H54 (cell line): ENCODE data around the gene DDX24.

Source experiments
- DNase-seq: peaks from one replicate; pipeline ENCODE4 v3.0.0; 2011; ENCODE audit warnings: low spot score, mixed read lengths; ENCODE audit not compliant: insufficient read length
- FAIRE-seq: peaks from 3 replicates; lab custom pipeline; 2011; peaks lifted over from hg19 to GRCh38; lab: Jason Lieb, UNC
- POLR2A ChIP-seq: IDR thresholded peaks from 2 replicates; pipeline ENCODE4 v1.6.1; 2011; ENCODE audit warnings: low read depth, mild to moderate bottlenecking, low read length

Gene DDX24

DNA sequence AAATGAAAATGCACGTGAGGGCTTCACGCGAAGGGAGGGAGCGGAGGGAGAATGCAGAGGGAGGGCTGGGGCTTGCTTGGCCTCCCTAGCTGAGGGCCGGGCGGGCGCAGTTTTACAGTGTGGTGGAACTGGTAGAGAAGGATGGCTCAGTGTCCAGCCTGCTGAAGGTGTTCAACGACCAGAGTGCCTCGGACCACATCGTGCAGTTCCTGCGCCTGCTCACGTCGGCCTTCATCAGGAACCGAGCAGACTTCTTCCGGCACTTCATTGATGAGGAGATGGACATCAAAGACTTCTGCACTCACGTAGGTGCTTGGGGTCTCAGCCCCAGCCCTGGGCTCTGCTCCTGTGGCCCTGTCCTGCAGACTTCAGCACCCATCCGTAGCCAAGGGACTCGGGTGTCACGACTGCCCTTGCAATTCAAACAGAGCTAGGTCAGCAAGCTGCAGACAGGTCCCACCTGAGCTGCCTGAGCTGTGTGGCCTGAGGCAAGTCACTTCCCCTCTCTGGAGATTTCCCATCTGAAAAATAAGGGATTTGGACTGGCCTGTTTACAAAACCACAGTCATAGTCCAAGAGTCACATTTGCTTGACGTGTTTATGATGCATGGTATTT, 36.4 kb downstream of the DDX24 start:
- DNase-seq: no peak

DNA sequence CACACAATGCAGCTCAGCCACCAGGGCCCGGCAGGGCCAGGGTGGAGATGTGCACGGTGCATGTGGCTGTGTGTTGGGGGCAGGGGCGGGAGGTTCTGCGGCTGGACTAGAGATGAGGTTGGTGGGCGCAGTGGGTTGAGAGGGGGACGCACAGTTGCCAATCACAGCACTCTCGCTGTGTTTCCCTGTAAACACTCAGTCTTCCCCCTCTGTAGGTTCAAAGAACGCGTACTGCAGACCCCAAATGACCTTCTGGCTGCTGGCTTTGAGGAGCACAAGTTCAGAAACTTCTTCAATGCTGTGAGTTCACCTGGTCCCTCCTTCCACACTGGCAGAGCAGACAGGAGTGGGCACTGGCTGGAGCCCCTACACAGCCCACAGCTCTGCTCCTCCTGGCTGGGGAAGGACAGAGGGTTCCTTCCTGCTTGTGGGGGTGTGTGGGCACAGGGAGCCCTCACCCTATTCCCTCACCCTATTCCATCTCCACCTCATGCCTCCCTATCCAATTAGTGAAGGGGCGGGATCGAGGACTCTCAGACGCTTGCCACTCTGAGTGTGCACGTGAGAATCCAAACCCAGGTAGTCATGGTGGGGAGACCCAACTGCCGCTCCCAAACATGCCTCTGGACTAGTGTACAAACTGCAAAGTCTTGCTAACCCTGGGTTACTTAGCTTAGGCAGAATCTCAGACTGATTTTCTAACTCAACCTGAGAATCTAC, 37.1 kb downstream of the DDX24 start:
- DNase-seq: no peak
- FAIRE-seq: no peak
- TF ChIP-seq POLR2A: no peak

More for the DNA sequence above, 36.4 kb downstream of the DDX24 start:
- no peak for FAIRE-seq
- TF ChIP-seq POLR2A: no peak

DNA sequence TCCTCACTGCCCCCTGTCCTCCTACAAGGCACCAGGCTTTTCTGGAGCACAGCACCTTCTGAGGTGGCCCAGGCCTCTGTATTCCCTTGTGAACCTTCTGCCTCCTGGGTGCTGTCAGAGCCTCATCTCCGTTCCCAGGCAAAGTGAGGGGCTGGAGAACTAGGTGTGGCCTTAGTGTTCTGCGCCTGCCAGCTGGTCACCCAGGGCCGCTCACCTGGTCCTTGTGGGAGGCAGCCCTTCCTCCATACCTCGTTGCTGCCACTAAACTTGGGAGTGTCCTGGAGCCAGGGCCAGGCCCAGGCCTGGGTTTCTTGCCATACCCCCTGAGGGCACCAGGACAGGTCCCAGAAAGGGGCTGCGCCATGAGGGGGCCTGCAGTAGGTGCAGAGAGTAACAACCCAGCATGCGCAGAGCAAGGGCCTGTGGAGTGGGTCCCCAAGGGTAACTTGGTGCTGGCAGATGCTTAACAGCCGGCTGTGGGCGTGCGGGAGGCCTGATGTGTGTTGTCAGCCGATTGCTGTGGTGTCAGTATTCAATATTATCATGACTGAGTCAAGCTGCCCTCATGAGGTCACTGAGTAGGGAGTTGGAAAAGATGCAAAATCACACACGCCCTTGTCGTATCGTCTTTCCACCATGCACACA, 37.8 kb downstream of the DDX24 start:
- no peak for TF ChIP-seq POLR2A
- no peak for FAIRE-seq
- DNase-seq: no peak

DNA sequence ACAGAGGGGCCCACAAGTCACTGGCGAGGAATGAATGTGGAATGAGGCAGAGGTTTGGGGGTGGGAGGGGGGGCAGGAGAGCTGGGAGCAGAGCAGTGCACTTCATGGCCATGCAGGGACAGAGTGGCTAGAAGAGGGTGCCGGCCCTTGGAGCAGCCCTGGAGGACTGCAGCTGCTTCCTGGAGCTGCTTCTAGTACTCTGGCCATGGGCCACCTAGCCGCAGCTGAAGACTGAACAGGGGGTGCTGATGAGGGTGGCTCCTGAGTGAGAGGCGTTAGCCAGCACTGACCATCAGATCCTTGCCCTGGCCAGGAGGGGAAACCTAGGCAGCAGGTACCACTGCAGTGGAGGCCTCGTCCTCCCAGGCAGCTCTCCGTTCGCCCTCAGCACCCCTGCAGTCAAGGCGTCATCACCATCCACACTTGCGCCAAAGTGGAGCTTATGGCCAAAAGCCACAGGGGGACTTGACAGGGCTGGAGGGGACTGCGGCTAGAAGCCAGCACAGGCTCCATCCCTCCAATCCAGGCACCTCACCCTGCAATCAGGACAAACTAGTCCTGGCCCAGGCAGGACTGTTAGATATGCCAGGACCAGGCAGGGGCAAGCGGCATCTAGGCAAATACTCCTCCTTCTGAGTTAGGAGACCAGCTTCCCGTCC, 38.4 kb downstream of the DDX24 start:
- DNase-seq: no peak
- FAIRE-seq: no peak
- TF ChIP-seq POLR2A: no peak

DNA sequence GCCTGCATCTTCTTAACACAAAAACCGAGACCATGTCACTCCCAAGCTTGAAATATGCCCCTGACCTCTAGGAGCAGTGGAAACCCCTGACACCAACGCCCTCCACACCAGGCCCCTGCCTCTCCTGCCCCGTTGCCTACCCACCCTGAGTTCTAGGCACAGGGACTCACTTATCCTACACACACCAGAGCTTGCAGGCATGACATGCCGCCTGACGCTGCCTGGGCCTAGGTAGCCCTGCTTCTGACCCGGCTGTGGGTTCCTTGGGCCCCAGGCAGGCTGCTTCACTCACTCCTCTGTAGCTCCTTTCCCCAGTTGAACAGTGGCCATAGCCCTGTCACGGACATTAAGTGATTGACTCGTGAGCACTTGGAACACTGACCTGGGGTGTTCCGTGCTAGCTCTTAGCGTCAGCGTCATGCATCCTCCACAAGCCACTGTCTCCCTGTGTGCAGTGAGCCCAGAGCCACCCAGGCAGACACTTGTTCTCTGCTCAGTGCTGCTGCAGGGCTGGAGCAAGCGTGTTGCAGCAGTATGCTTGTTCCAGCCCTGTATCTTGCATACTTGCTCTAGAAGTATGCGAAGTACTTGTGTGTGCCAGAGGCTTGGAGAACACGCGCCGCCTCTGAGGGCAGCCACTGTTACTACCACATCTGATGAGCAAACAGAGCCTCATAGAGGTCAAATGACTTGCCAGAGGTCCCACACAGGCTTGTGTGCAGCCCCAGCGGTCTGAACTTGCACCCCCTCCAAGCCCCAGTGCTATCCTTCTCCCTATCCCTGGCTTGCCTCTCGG, 39.3 kb downstream of the DDX24 start:
- no peak for DNase-seq
- no peak for FAIRE-seq
- no peak for TF ChIP-seq POLR2A

DNA sequence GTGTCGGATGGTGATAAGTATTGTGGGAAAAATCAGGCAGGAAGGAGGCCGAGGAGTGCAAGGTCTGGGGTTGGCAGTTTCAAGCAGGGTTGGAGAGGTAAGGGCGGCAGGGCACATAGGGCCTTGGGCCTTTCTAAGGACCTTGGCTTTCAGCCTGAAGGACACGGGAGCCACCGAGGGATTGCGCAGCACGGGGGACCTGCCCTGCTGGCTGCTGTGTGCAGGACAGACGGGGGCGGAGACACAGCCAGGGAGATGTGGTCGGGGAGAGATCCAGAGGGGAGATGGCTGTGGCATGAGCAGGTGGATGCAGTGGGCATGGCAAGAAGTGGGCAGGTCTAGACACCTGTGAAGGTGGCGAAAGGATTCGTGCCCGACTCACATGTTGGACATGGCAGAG, 40.2 kb downstream of the DDX24 start:
- DNase-seq (no peak), FAIRE-seq (no peak)
- no peak for TF ChIP-seq POLR2A

DNA sequence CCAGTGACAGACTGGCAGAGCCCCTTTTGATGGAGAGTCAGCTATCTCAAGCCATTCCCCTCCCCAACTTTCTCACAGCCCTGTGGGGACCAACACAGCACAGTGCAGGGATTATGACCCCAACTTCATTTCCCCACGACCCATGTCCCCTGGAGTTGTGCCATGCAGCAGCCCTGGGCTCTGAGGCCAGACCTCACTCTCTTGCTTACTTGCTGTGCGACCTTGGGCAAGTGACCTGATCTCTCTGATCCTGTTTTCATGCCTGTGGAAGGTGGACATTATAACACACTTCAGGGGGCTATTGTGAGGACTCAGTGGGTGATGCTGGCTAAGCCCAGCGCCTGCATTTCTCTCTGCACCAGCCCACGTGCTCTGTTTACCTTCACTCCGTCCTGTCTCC, 40.8 kb downstream of the DDX24 start:
- no peak for TF ChIP-seq POLR2A
- no peak for DNase-seq
- no peak for FAIRE-seq

DNA sequence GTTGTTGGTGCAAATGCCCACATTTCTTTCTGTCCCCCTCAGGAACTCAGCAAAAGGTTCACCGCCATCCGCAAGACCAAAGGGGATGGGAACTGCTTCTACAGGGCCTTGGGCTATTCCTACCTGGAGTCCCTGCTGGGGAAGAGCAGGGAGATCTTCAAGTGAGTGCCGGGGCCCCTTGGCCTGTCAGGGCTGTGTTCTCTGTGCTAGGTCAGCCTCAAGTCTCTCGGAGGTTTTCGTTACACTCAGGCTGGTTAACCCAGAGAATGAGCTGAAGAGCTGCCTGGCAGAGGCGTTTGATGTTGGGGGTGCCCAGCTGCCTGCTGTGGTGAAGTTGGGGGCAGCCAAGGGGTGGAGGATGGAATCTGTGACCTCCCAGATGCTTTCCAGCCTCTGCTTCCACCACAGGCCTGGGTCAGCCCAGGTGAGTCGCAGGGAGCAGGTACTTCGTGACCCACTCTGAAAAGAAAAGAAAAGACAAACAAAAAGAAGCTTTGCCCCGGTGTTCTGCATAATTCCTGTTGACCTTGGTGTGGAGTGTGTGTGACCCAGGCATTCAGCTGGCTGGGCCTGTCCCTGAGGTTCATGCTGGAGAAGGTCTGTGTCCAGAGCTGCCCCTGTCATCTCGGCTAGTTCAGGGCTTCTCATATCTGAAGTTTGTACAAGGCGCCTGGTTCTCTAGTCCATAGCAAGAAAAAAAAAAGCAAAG, 41.9 kb downstream of the DDX24 start:
- no peak for TF ChIP-seq POLR2A
- DNase-seq (no peak), FAIRE-seq (no peak)

DNA sequence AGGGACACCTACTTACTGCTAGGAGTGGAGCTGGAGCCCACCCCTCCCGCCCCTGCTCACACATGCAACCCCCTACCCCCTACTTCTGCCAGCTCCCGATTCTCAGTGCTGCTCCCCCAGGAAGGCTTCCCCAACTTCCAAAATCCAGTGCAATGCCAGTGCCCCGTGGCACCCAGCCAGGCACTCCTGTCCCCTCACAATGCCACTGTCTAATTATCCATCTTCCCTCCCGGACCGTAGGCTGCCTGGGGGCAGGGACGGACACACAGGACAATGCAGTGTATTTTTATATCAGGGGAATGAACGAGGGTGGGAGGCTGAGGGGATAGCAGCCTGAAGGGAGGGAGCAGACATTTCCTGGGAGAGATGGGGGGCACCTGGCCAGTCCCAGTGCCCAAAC, 42.5 kb downstream of the DDX24 start:
- DNase-seq: no peak
- no peak for TF ChIP-seq POLR2A
- FAIRE-seq: no peak

DNA sequence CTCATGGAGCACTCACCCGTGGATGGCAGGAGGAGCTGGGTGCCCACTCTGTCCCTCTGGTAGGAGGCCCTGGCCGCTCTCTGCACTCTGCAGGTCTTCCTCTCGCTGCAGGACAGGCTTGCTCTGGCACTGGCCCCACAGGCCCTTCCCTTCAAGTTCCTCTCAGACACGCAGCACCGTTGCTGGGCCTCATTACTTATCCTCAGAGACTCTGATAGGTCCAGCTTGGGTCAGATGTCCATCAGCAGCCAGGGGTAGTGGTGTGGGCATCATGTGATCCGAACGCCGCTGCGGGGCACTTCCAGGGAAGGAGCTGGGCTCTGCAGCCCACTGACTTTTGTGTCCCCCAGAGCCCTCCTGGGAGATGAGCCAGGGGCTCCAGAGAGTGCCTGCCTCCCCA, 43.0 kb downstream of the DDX24 start:
- DNase-seq (no peak), FAIRE-seq (no peak)
- TF ChIP-seq POLR2A: no peak

DNA sequence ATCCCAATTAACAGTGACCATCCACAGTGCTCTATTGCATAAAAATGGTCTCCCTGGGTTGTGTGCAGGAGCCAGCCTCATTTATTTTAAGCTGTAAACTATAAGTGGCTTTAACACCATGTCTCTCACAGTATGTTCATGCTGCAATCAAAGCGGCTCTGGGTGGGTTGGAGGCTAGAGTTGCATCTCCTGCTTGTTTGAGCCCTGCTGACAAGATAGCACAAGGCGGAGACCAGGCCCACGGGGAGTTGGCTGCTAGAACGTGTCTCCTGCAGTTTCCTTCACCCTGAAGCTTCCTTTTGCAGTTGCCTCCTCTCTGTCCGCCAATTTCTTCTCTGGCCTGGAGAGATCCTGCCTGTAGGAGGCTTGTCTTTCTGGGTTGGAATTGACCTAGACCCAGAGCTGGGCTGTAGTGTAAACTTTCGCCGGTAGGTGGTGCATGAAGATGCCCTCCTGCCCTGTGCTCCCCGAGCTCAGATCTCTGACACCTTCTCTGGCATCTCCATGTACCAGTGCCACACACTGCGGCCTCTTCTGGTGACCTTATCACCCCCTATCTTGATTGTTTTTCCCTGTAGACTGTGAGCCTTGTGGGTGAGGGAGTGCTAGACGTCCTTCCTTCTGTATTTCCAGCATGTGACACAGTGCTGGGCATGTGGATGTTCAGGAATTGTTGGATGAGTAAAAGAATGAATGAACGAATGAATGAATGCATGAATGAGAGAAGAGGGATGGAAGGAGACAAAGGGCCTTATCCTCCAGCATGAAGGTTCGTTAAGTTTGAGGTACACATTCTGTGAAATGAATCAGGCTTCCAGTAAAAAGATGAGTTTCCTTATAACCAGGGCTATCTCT, 44.5 kb downstream of the DDX24 start:
- peak; percentile 70 for FAIRE-seq
- TF ChIP-seq POLR2A: no peak
- peak; percentile 52 for DNase-seq

DNA sequence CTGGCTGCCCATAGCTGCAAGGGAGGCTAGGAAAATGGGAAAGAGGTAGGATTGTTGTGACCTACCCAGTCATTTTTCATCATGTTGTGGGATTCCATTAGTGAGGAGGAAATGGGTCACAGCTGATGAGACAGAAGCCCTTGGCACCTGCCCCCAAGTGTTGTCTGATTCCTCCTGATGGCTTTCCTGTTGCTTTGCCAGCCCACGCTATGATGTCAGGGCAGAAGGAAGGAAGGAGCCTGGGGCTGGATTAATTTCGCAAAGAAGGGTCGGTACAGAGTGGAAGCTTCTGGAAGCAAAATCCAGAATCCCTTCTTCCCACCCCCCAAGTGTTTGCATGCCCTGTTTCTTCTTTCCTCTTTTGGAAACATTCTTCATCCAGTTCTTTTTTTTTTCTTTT, 46.1 kb downstream of the DDX24 start:
- DNase-seq (no peak), FAIRE-seq (no peak)
- no peak for TF ChIP-seq POLR2A
